Measurements from ENCODE around the gene DNAAF1.

The DNAAF1 gene

DNA sequence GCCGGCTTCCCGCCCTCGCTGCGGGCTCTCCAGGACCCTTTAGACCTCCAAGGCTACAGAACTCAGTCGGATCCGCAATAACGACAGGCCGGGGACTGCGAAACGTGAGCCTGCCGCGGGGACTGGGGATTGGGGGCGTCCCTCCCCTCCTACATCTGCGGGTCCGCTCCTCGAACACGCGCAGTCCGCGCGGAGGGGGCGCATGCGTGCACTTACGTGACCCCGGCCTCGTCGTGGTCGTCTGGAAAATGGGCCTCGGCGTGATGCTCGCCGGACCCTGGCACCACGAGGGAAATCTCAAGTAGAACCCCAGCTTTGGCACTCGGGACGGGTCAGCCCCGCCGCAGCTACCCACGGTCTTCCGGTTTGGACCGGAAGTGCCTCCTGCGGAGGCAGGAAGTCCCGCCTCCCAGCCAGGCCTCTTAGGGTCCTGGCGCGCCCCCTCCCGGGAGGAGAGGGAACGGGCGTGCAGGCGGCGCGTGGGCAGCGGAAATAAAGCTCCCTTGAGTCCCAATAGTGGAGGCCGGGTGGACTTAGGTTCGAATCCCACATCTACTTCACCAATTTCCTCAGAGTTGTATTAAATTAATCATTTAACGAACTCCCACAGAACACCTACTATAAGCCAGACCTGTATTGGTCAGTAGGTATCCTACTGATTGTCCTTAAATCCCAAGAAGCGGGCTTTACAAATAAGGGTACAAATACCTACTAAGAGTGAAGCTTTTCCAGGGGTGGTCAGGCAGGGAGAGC, 41.8 kb downstream of the DNAAF1 start, which contains the start of gene TAF1C:
Gene TAF1C, minus strand, starts transcription at position 373 of the 753 bp plus-strand sequence. CDS start 2,069 bp downstream, outside the sequence.
- peak within 1 kb of the TSS; percentile 66 for H3K27ac ChIP-seq
- ChIA-PET POLR2A (ENCODE audit: low non-redundant PET) (interaction anchor here (0.6 kb wide), 1 partner anchor 70 kb away, joined by 5 read pairs; the partner anchor contains the start of gene MBTPS1), CTCF (interaction anchor here (0.5 to 1.9 kb wide), 31 partner anchors 9 to 742 kb away, joined by 3 to 37 read pairs (median 4); partner anchors contain the start of gene MBTPS1)
- peak; percentile 93 for DNase-seq (ENCODE audit: low spot score)
- TF ChIP-seq, protein P1, sequence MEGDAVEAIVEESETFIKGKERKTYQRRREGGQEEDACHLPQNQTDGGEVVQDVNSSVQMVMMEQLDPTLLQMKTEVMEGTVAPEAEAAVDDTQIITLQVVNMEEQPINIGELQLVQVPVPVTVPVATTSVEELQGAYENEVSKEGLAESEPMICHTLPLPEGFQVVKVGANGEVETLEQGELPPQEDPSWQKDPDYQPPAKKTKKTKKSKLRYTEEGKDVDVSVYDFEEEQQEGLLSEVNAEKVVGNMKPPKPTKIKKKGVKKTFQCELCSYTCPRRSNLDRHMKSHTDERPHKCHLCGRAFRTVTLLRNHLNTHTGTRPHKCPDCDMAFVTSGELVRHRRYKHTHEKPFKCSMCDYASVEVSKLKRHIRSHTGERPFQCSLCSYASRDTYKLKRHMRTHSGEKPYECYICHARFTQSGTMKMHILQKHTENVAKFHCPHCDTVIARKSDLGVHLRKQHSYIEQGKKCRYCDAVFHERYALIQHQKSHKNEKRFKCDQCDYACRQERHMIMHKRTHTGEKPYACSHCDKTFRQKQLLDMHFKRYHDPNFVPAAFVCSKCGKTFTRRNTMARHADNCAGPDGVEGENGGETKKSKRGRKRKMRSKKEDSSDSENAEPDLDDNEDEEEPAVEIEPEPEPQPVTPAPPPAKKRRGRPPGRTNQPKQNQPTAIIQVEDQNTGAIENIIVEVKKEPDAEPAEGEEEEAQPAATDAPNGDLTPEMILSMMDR (conservative IDR thresholded peaks at IDR 0.05; ENCODE audit: low read depth), result peak; percentile 96

DNA sequence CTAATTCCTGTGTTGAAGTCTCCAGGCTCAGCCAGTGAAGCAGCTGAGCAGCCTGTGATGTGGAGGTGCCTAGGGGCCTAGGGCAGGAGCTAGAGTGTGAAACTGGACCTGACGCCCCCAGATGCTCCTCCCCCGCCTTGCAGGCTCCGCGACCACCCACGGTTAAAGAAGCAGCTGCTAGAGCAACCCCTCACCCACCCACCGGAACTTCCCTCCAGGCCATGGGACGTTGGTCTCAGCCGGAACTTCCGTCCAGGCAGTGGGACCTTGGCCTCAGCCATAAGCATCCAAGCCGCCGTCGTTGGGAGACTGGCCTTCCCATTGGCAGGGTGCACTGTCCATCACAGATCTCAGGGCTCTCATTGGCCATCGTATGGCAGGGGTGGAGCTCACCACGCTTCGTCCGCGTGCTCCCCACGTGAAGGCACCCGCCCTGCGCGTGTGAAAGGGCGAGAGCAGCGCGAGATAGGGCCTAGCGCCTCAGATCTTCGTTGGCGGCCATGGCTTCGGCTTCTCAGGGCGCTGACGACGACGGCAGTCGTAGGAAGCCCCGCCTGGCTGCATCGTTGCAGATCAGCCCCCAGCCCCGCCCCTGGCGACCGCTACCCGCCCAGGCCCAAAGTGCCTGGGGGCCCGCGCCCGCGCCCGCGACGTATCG, 45.8 kb downstream of the DNAAF1 start, which contains the start of gene ADAD2:
Gene ADAD2, plus strand, starts transcription at position 427 of the 658 bp plus-strand sequence. Its CDS starts 74 bp downstream, at position 501.
- TF ChIP-seq, protein P1 (conservative IDR thresholded peaks at IDR 0.05; ENCODE audit: low read depth), result no peak
- ChIA-PET CTCF (no interaction called here), POLR2A (ENCODE audit: low non-redundant PET) (no interaction called here)
- DNase-seq (ENCODE audit: low spot score), result peak; percentile 35
- H3K27ac ChIP-seq, result no peak within 1 kb of the TSS

DNA sequence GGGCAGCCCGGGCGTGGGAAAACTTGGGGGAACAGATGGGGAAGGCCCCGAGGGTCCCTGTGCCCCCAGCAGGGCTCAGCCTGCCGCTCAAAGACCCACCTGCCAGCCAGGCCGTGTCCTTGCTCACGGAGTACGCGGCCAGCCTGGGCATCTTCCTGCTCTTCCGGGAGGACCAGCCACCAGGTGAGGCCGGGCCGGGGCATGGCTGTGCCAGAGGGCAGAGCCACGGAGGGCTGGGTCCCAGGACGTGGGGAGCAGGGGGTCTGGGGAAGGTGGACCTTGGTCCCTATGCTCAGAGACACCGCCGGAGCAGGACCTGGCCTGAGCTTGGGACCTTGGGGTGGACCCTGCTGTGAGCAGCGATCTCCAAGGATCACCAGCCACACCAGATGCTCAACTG, 46.4 kb downstream of the DNAAF1 start:
- ChIA-PET POLR2A (ENCODE audit: low non-redundant PET) (no interaction called here), CTCF (interaction anchor here (0.5 kb wide), 1 partner anchor 108 kb away, joined by 3 read pairs; no protein-coding TSS in a partner anchor)
- no peak overlapping the region for H3K27ac ChIP-seq

DNA sequence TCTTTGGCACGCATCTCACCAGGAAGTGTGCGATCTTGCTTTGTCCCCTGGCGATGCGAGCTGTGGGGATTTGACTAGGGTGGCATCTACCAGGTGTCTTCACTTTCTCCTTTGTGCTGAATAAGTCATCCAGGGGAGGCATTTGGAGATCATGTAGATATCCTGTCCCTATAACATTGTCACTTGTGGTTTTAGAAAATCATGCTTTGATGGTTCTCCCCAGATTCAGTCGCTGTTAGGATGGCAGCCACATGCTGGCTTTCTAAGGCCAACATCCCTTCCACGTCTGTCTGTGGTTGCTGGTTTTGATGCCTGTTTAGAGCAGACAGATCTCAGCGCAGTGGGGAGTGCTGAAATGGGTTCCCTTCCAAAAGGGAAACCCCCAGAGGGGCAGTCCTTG, 48.4 kb downstream of the DNAAF1 start:
- TF ChIP-seq, protein P1 (conservative IDR thresholded peaks at IDR 0.05; ENCODE audit: low read depth), result no peak
- no peak overlapping the region for H3K27ac ChIP-seq
- ChIA-PET CTCF (no interaction called here), POLR2A (ENCODE audit: low non-redundant PET) (no interaction called here)
- no peak for DNase-seq (ENCODE audit: low spot score)

More for the DNA sequence above, 46.4 kb downstream of the DNAAF1 start:
- TF ChIP-seq, protein P1 (conservative IDR thresholded peaks at IDR 0.05; ENCODE audit: low read depth), result no peak
- no peak for DNase-seq (ENCODE audit: low spot score)

DNA sequence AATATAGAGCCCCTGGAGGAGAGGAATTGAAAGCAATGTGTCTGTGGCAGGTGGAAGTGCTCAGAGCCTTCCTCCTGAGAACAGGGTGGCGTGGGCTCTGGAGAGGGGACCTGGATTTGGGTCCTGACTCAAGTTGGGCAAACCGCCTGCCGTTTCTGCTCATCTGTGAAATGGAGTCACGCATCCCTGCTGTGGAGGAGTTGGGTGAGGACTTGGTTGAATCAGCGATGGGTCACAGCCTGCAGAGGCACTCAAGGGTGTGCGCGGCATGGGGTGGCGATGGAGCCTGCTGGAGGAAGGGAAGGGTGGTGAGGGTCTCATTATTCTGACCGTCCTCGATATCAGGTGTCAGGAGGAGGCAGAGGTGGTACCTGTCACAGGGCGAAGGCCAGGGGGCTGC, 48.9 kb downstream of the DNAAF1 start:
- DNase-seq (ENCODE audit: low spot score), result no peak
- ChIA-PET POLR2A (ENCODE audit: low non-redundant PET) (no interaction called here), CTCF (no interaction called here)
- no peak overlapping the region for H3K27ac ChIP-seq
- TF ChIP-seq, protein P1 (conservative IDR thresholded peaks at IDR 0.05; ENCODE audit: low read depth), result no peak

DNA sequence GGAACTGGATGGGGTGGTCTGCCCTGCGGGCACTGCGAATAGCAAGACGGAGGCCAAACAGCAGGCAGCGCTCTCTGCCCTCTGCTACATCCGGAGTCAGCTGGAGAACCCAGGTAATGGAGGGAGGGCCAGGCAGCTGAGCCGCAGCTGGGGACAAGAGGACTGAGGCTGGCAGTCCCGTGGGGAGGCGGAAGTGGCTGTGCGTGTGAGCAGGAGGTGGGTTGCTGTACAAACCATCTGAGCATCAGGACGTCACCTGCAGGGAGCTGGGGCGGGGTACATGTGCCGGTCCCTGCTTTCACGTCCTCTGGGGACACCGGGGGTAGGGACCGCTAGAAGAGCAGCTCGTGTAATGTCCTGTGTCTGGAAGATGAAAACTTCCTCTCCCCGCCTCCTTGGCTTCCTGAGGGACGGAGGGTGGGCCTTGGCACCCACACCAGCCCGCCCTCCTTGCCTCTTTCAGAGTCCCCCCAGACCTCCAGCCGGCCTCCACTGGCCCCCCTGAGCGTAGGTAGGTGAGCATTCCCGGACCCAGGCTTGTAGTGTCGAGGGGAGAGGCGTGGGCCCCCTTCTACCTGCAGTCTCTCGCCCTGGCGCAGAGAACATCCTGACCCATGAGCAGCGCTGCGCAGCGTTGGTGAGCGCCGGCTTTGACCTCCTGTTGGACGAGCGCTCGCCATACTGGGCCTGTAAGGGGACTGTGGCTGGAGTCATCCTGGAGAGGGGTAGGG, 49.5 kb downstream of the DNAAF1 start:
- no peak for DNase-seq (ENCODE audit: low spot score)
- TF ChIP-seq, protein P1 (conservative IDR thresholded peaks at IDR 0.05; ENCODE audit: low read depth), result no peak
- ChIA-PET POLR2A (ENCODE audit: low non-redundant PET) (interaction anchor here (0.6 kb wide), 1 partner anchor 43 kb away, joined by 3 read pairs; no protein-coding TSS in a partner anchor), CTCF (interaction anchor here (2.8 kb wide), 1 partner anchor 8 kb away, joined by 15 read pairs; the partner anchor contains the start of gene TAF1C)
- no peak overlapping the region for H3K27ac ChIP-seq
